DND-41 (cell line): Measurements from ENCODE around the gene PLEKHG1.

Source experiments
- ATAC-seq: fragments of 200-7000 bp; cut with Tn5 transposase; 3 replicates; pipeline ENCODE4 v1.9.1; 2021; ENCODE audit warnings: low read depth; ENCODE audit not compliant: insufficient read depth
- DNase-seq: peaks from one replicate; pipeline ENCODE4 v3.0.0-alpha.2; 2020
- H2AFZ ChIP-seq: 2 replicates; pipeline ENCODE4 v1.6.0; 2012; ENCODE audit warnings: low read depth, low read length
- H3K27ac ChIP-seq: 2 replicates; pipeline ENCODE4 v1.5.1; 2012; ENCODE audit warnings: low read length, inconsistent platforms
- H3K27me3 ChIP-seq: fragments of 200-600 bp; sonication (generic); 2 replicates; pipeline ENCODE4 v1.6.0; 2012; ENCODE audit warnings: low read length, mild to moderate bottlenecking, inconsistent platforms; ENCODE audit not compliant: insufficient read depth, poor library complexity
- H3K36me3 ChIP-seq: 2 replicates; pipeline ENCODE4 v1.5.1; 2012; ENCODE audit warnings: low read length, inconsistent platforms; ENCODE audit not compliant: insufficient read depth
- H3K4me1 ChIP-seq: 2 replicates; pipeline ENCODE4 v1.5.1; 2012; ENCODE audit warnings: mild to moderate bottlenecking, low read length; ENCODE audit not compliant: insufficient read depth
- H3K4me2 ChIP-seq: 2 replicates; pipeline ENCODE4 v1.6.0; 2012; ENCODE audit warnings: mild to moderate bottlenecking, moderate library complexity, low read length, inconsistent platforms; ENCODE audit not compliant: insufficient read depth
- H3K4me3 ChIP-seq, 2 experiments: fragments of 200-600 bp in 1 of 2; shearing (Covaris generic) in 1 of 2; 2 replicates each; pipeline ENCODE4 v1.5.1; 2012 to 2016; ENCODE audit warnings: inconsistent platforms in 2 of 2, low read length in 2 of 2, mild to moderate bottlenecking in 2 of 2, low read depth in 1 of 2, moderate library complexity in 1 of 2
- H3K79me2 ChIP-seq: 2 replicates; pipeline ENCODE4 v1.6.0; 2012; ENCODE audit warnings: low read length, inconsistent platforms; ENCODE audit not compliant: insufficient read depth
- H3K9ac ChIP-seq: 2 replicates; pipeline ENCODE4 v1.6.0; 2012; ENCODE audit warnings: low read depth, mild to moderate bottlenecking, inconsistent platforms, low read length, moderate library complexity
- H3K9me3 ChIP-seq: 2 replicates; pipeline ENCODE4 v1.5.1; 2012; ENCODE audit warnings: low read length, moderate library complexity, mild to moderate bottlenecking, inconsistent platforms; ENCODE audit not compliant: insufficient read depth, severe bottlenecking
- H4K20me1 ChIP-seq: 2 replicates; pipeline ENCODE4 v1.6.0; 2012; ENCODE audit warnings: low read length; ENCODE audit not compliant: insufficient read depth
- CTCF ChIP-seq: IDR thresholded peaks from 2 replicates; pipeline ENCODE4 v1.5.1; 2012; ENCODE audit warnings: borderline replicate concordance, low read length, moderate library complexity, mild to moderate bottlenecking; ENCODE audit not compliant: poor library complexity, severe bottlenecking; ENCODE audit errors: extremely low read depth
- EZH2 ChIP-seq: IDR thresholded peaks from 3 replicates; pipeline ENCODE4 v1.6.1; 2012; ENCODE audit warnings: borderline replicate concordance, low read depth, mild to moderate bottlenecking, moderate library complexity, low read length, inconsistent platforms; ENCODE audit not compliant: severe bottlenecking

The PLEKHG1 gene

GRCh38 chr6:150593119-150593518, 6.6 kb upstream of the PLEKHG1 start:
- TF ChIP-seq CTCF = no peak
- no peak for TF ChIP-seq EZH2
- no peak for ATAC-seq
- no peak for DNase-seq

GRCh38 chr6:150596439-150596838, 3.2 kb upstream of the PLEKHG1 start:
- Histone ChIP-seq H4K20me1 (no peaks in the 10 kb centered on the region), H3K27ac (no peak overlapping the region), H3K9ac (no peak overlapping the region), H3K36me3 (no peaks in the 10 kb centered on the region), H3K4me3 (no peak overlapping the region), H3K9me3 (no peaks in the 10 kb centered on the region), H3K79me2 (no peaks in the 10 kb centered on the region), H3K4me2 (no peak overlapping the region), H3K4me1 (no peaks in the 10 kb centered on the region), H2AFZ (no peak overlapping the region), H3K27me3 (peaks cover 8% of the 10 kb centered on the region)
- TF ChIP-seq EZH2 (no peak), CTCF (no peak)
- ATAC-seq (no peak), DNase-seq (no peak)

More at GRCh38 chr6:150593119-150593518, 6.6 kb upstream of the PLEKHG1 start:
- no peaks in the 10 kb centered on the region for H4K20me1 ChIP-seq
- no peaks in the 10 kb centered on the region for H3K79me2 ChIP-seq
- H3K9ac ChIP-seq = no peak overlapping the region
- no peaks in the 10 kb centered on the region for H3K36me3 ChIP-seq
- no peaks in the 10 kb centered on the region for H3K9me3 ChIP-seq
- H3K4me1 ChIP-seq = no peaks in the 10 kb centered on the region
- H3K27ac ChIP-seq = no peak overlapping the region
- no peak overlapping the region for H3K4me3 ChIP-seq
- no peak overlapping the region for H3K4me2 ChIP-seq
- peaks cover 10% of the 10 kb centered on the region for H3K27me3 ChIP-seq
- H2AFZ ChIP-seq = no peak overlapping the region

DNA sequence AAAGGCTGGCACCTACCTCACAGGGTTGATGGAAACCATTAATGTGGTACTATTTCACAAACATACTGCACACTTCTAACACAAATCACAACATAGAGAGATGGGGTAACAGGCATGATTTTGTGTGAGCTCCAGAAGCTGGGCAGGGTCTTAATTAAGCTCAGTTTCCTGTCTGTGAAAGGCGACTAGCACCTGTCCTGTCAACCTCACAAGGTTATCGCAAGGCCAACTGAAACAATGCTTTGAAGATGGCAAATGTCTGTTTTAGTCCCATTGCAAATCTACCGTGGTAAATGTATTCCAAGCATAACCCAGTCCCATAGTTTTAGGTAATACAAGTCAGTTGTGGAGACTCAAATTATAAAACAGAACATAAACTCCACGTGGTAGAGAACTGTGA, 1.3 kb upstream of the PLEKHG1 start:
- DNase-seq (no peak), ATAC-seq (no peak)
- no peaks in the 10 kb centered on the region for H3K36me3 ChIP-seq
- TF ChIP-seq EZH2 = no peak
- no peak for TF ChIP-seq CTCF
- H3K27ac ChIP-seq = no peak overlapping the region
- no peaks in the 10 kb centered on the region for H3K4me1 ChIP-seq
- no peaks in the 10 kb centered on the region for H4K20me1 ChIP-seq
- no peak overlapping the region for H3K4me3 ChIP-seq
- H2AFZ ChIP-seq = no peak overlapping the region
- no peaks in the 10 kb centered on the region for H3K9me3 ChIP-seq
- no peak overlapping the region for H3K9ac ChIP-seq
- no peak overlapping the region for H3K4me2 ChIP-seq
- H3K79me2 ChIP-seq = no peaks in the 10 kb centered on the region
- peaks cover 8% of the 10 kb centered on the region for H3K27me3 ChIP-seq

DNA sequence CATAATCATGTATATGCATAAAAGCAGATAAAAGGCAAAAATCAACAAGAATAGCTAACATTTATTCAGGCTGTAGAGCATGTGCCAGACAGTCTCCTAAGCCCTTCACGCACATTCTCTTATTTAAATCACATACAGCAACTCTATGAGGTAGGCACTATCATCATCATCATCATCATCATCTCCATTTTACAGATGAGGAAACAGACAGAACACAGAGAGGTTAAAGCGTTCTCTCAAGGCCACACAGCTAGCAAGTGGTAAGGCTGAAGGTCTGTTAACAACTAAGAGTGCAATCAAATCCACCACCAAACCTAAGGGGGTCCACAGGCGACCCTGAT, 857 bp upstream of the PLEKHG1 start:
- H3K36me3 ChIP-seq = no peaks in the 10 kb centered on the region
- TF ChIP-seq EZH2 (no peak), CTCF (no peak)
- ATAC-seq (no peak), DNase-seq (no peak)
- H4K20me1 ChIP-seq = no peaks in the 10 kb centered on the region
- H3K4me2 ChIP-seq = no peak overlapping the region
- no peak overlapping the region for H2AFZ ChIP-seq
- peaks cover 8% of the 10 kb centered on the region for H3K27me3 ChIP-seq
- H3K9ac ChIP-seq = no peak overlapping the region
- H3K4me3 ChIP-seq = no peak overlapping the region
- H3K79me2 ChIP-seq = no peaks in the 10 kb centered on the region
- H3K27ac ChIP-seq = no peak overlapping the region
- no peaks in the 10 kb centered on the region for H3K4me1 ChIP-seq
- no peaks in the 10 kb centered on the region for H3K9me3 ChIP-seq
